T-helper 17 cell (primary cell): ENCODE results near the gene MICALL2. TPM values are rescaled to one million over a fixed set of nuclear protein-coding genes. Genes with fewer than 3 reads are reported as not detected.

ENCODE experiments used
- ATAC-seq: fragments of 150-1000 bp; cut with Tn5 transposase; 2 replicates; pipeline ENCODE4 v1.10.0; 2021; ENCODE audit warnings: mild to moderate bottlenecking, moderate library complexity
- DNase-seq, 3 donors: peaks; one replicate each; pipeline versions ENCODE4 v3.0.0 to v3.0.0-alpha.2; 2020 to 2021
- H3K9me3 ChIP-seq: one replicate; pipeline ENCODE4 v1.7.0; 2013; ENCODE audit warnings: low read length, mild to moderate bottlenecking; ENCODE audit not compliant: control insufficient read depth, poor library complexity, severe bottlenecking
- H3K27ac Mint-ChIP-seq: one replicate; pipeline ENCODE4 v1.8.0; 2022; ENCODE audit warnings: mild to moderate bottlenecking, moderate library complexity, mixed read lengths
- H3K27me3 Mint-ChIP-seq: one replicate; pipeline ENCODE4 v1.8.0; 2022; ENCODE audit warnings: mixed read lengths
- H3K36me3 Mint-ChIP-seq: one replicate; pipeline ENCODE4 v1.8.0; 2022; ENCODE audit warnings: low read depth, mixed read lengths
- H3K4me1 Mint-ChIP-seq: one replicate; pipeline ENCODE4 v1.8.0; 2022; ENCODE audit warnings: mild to moderate bottlenecking, mixed read lengths
- H3K4me3 Mint-ChIP-seq: one replicate; pipeline ENCODE4 v1.8.0; 2022; ENCODE audit warnings: mild to moderate bottlenecking, moderate library complexity, mixed read lengths
- total RNA-seq, 4 donors: library from RNA in 2 of 4; stranded (reverse) in 2 of 4; gene quantifications; one replicate each; pipeline ENCODE4 v1.2.3 and lab custom pipeline; 2022 to 2026

MICALL2 gene
- total RNA-seq, 2 donors from 2014 or later = 3.2 to 3.4 TPM

- H3K27ac Mint-ChIP-seq = no peak overlapping the region
- peaks cover 6% of the 10 kb centered on the region for H3K36me3 Mint-ChIP-seq
- H3K27me3 Mint-ChIP-seq = peaks cover 69% of the 10 kb centered on the region
These were observed 57.0 kb downstream of the MICALL2 start for GRCh38 chr7:1402110-1402790.

GRCh38 chr7:1401011-1401410, 58.3 kb downstream of the MICALL2 start:
- DNase-seq (no peak), ATAC-seq (no peak)
- Mint-ChIP-seq H3K4me3 (no peak overlapping the region), H3K4me1 (peaks cover 6% of the 10 kb centered on the region), H3K27me3 (peaks cover 67% of the 10 kb centered on the region), H3K27ac (no peak overlapping the region), H3K36me3 (peaks cover 6% of the 10 kb centered on the region)
- H3K9me3 ChIP-seq = no peaks in the 10 kb centered on the region

More at GRCh38 chr7:1402110-1402790, 57.0 kb downstream of the MICALL2 start:
- Mint-ChIP-seq H3K4me1 (peaks cover 6% of the 10 kb centered on the region), H3K4me3 (no peak overlapping the region)
- no peaks in the 10 kb centered on the region for H3K9me3 ChIP-seq
- ATAC-seq (no peak), DNase-seq (no peak)

GRCh38 chr7:1400371-1400770, 58.9 kb downstream of the MICALL2 start:
- no peak overlapping the region for H3K4me3 Mint-ChIP-seq
- no peaks in the 10 kb centered on the region for H3K9me3 ChIP-seq
- DNase-seq (no peak), ATAC-seq (no peak)
- peaks cover 6% of the 10 kb centered on the region for H3K36me3 Mint-ChIP-seq
- peaks cover 6% of the 10 kb centered on the region for H3K4me1 Mint-ChIP-seq
- H3K27me3 Mint-ChIP-seq = peaks cover 67% of the 10 kb centered on the region
- H3K27ac Mint-ChIP-seq = no peak overlapping the region

GRCh38 chr7:1397491-1398327, 61.6 kb downstream of the MICALL2 start:
- Mint-ChIP-seq H3K27me3 (peaks cover 56% of the 10 kb centered on the region), H3K27ac (no peak overlapping the region), H3K4me3 (no peak overlapping the region)

GRCh38 chr7:1396195-1396594, 63.1 kb downstream of the MICALL2 start:
- no peaks in the 10 kb centered on the region for H3K9me3 ChIP-seq
- Mint-ChIP-seq H3K36me3 (no peaks in the 10 kb centered on the region), H3K4me1 (no peaks in the 10 kb centered on the region), H3K27ac (no peak overlapping the region), H3K4me3 (no peak overlapping the region), H3K27me3 (peaks cover 51% of the 10 kb centered on the region)
- ATAC-seq (no peak), DNase-seq (no peak)

More at GRCh38 chr7:1397491-1398327, 61.6 kb downstream of the MICALL2 start:
- ATAC-seq (no peak), DNase-seq (no peak)
- H3K9me3 ChIP-seq = no peaks in the 10 kb centered on the region
- no peaks in the 10 kb centered on the region for H3K36me3 Mint-ChIP-seq
- H3K4me1 Mint-ChIP-seq = no peaks in the 10 kb centered on the region

GRCh38 chr7:1395211-1396070, 63.8 kb downstream of the MICALL2 start:
- no peak overlapping the region for H3K4me3 Mint-ChIP-seq
- peaks cover 43% of the 10 kb centered on the region for H3K27me3 Mint-ChIP-seq
- no peaks in the 10 kb centered on the region for H3K4me1 Mint-ChIP-seq
- H3K36me3 Mint-ChIP-seq = no peaks in the 10 kb centered on the region
- no peak for ATAC-seq
- H3K9me3 ChIP-seq = no peaks in the 10 kb centered on the region
- DNase-seq = no peak
- H3K27ac Mint-ChIP-seq = no peak overlapping the region

- H3K9me3 ChIP-seq = no peaks in the 10 kb centered on the region
- no peak overlapping the region for H3K27ac Mint-ChIP-seq
- no peak for DNase-seq
- H3K36me3 Mint-ChIP-seq = no peaks in the 10 kb centered on the region
- peaks cover 35% of the 10 kb centered on the region for H3K27me3 Mint-ChIP-seq
- no peak overlapping the region for H3K4me3 Mint-ChIP-seq
- no peaks in the 10 kb centered on the region for H3K4me1 Mint-ChIP-seq
- no peak for ATAC-seq
These were observed 64.9 kb downstream of the MICALL2 start for GRCh38 chr7:1394371-1394770.

- H3K4me1 Mint-ChIP-seq = no peaks in the 10 kb centered on the region
- no peaks in the 10 kb centered on the region for H3K9me3 ChIP-seq
- DNase-seq = no peak
- no peak for ATAC-seq
- no peak overlapping the region for H3K27ac Mint-ChIP-seq
- H3K36me3 Mint-ChIP-seq = no peaks in the 10 kb centered on the region
- peaks cover 32% of the 10 kb centered on the region for H3K27me3 Mint-ChIP-seq
- H3K4me3 Mint-ChIP-seq = no peak overlapping the region
These were observed 65.8 kb downstream of the MICALL2 start for GRCh38 chr7:1393421-1393820.

- Mint-ChIP-seq H3K4me3 (no peak overlapping the region), H3K27ac (no peak overlapping the region), H3K4me1 (no peaks in the 10 kb centered on the region), H3K27me3 (peaks cover 24% of the 10 kb centered on the region), H3K36me3 (no peaks in the 10 kb centered on the region)
- DNase-seq = no peak
- ATAC-seq = no peak
- no peaks in the 10 kb centered on the region for H3K9me3 ChIP-seq
These were observed 66.7 kb downstream of the MICALL2 start for GRCh38 chr7:1392556-1392955.

GRCh38 chr7:1391449-1391848, 67.8 kb downstream of the MICALL2 start:
- Mint-ChIP-seq H3K27ac (no peak overlapping the region), H3K4me1 (no peaks in the 10 kb centered on the region), H3K4me3 (no peak overlapping the region), H3K27me3 (peaks cover 23% of the 10 kb centered on the region), H3K36me3 (no peaks in the 10 kb centered on the region)
- no peaks in the 10 kb centered on the region for H3K9me3 ChIP-seq
- ATAC-seq (no peak), DNase-seq (no peak)

- H3K9me3 ChIP-seq = no peaks in the 10 kb centered on the region
- peaks cover 3% of the 10 kb centered on the region for H3K36me3 Mint-ChIP-seq
- no peak for ATAC-seq
- no peak overlapping the region for H3K27ac Mint-ChIP-seq
- peaks cover 23% of the 10 kb centered on the region for H3K27me3 Mint-ChIP-seq
- H3K4me1 Mint-ChIP-seq = no peaks in the 10 kb centered on the region
- no peak for DNase-seq
- no peak overlapping the region for H3K4me3 Mint-ChIP-seq
These were observed 70.5 kb downstream of the MICALL2 start for GRCh38 chr7:1388703-1389335.

- Mint-ChIP-seq H3K4me1 (no peaks in the 10 kb centered on the region), H3K36me3 (peaks cover 3% of the 10 kb centered on the region), H3K27me3 (peaks cover 20% of the 10 kb centered on the region), H3K4me3 (no peak overlapping the region), H3K27ac (no peak overlapping the region)
- no peaks in the 10 kb centered on the region for H3K9me3 ChIP-seq
- DNase-seq = no peak
- ATAC-seq = no peak
These were observed 71.1 kb downstream of the MICALL2 start for GRCh38 chr7:1388021-1388702.
